Fibroblast of peridontal ligament (primary cell): Measurements from ENCODE around the gene BBS9.
"Not testable (repeated sequence)": the region's sequence is repeated elsewhere in the genome, so short reads cannot be mapped to it uniquely, and the experiment has no call there.

Source experiments
- DNase-seq: peaks from one replicate; pipeline ENCODE4 v3.0.0-alpha.2; 2010; ENCODE audit errors: extremely low read depth

BBS9 gene

DNA sequence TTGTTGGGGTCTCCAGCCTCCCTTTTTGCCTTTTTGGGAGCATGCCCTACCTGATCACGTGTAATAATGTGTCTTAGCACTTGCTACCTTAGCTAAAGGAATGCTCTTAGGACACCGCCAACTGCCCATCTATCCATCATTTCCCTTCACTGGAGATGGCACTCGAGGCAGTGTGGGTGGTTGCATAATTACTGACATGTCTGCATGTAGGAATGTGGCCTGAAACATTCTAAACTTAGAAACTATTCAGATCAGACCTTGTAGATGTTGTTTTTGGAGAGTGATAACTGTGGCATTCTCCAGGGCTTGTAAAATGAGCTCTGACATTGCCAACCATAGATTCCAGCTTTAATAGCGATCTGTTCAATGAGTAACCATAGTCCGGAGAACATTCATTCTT, 365.8 kb downstream of the BBS9 start:
- peak; percentile 77 for DNase-seq

DNA sequence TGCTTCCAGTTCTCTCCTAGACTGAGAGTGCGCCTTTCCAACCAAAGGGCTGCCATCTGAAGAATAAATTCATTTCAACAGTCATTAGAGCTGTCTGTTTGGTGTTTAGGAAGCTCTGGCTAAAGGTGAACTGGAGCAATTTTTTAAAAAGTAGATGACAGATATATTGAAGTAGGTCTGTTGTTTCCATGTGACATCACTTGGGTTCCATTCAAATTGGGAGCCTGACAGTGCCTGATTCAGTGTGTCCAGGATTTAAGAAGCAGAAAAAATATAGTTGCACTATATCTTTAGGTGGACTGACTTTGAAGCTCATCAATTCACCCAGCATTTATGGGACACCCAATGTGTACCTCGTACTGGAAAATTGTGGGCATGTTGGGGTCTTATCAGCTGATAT, 367.7 kb downstream of the BBS9 start:
- DNase-seq, result no peak

DNA sequence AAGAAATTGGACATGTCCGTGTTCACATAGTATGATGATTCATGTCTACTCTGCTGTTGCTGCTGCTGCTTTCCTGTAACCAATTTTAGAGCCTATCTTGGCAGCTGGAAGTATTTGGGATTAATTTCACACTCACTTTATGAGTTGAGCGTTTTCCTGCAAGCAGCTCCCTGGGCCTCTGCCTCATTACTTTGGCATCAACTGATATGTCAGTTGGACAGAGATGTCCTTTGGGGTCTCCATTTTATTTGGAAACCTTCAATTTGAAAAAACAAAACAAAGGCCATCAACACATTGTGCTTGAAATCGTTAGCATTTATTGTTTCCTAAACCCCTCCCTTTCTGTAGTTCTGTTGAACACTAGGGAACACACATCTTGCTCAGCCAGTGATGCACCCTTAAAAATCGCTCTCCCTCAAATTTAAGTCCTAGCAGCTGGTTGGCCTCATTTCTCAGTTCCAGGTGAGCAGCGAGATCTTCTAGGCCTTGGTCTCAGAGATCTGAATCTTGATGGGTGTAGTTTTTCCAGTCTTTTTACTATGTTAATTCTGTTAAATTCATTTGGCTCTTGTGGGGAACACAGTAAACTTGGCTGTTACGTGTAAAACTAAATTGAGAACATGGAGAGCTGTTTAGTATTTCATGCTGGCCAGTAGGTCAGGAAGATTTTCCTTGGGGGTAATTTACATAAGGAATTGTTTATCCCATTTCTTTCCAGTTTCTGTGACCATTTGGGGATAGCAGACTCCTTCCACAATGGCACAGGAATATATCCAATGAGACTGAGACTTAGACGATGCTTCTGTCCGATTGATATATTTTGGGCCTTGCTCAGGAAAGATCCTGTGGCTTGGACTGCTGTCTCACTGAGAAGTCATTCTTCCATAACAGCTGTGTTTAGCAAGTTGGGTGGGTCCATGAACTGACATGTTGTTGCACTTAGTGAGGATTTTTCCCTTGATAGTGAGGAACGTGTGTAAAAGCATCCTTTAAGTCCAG, 371.6 kb downstream of the BBS9 start:
- peak; percentile 26 for DNase-seq

DNA sequence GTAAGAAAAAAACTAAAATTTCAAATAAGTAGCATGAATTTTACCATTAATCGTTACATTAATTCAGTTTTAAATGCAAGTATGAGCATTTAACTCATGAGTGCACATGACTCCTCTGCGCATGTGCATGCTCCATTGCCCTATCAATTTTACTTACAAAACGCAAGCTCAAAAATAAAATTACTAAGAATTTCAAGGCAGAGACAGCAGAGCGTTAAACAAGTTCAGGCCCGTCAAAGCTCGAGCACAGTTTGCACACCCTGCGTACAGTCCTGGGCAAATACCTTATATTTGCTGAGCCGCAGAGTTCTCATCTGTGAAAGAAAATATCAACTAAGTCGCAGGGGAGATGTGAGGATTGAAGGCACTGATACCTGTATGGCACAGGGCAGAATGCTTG, 373.6 kb downstream of the BBS9 start:
- no peak for DNase-seq

DNA sequence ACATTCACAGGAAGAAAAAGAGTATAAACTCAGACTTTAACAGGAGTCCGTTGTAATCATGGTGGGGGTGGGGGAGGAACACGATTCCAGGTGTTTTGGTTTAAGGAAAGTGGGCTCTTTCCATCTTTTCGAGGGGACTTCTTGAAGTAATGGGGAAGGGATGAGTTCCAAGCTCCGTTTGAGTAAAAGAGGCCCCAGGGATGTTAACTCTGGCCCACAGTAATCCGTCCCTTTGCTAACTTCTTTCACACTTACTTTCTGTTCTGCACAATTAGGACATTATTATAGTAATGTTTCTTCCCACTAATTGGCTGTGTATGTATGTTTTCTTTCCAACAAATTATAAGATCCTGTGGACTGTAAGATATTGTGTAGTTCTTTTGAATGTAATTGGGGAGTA, 374.4 kb downstream of the BBS9 start:
- no peak for DNase-seq

DNA sequence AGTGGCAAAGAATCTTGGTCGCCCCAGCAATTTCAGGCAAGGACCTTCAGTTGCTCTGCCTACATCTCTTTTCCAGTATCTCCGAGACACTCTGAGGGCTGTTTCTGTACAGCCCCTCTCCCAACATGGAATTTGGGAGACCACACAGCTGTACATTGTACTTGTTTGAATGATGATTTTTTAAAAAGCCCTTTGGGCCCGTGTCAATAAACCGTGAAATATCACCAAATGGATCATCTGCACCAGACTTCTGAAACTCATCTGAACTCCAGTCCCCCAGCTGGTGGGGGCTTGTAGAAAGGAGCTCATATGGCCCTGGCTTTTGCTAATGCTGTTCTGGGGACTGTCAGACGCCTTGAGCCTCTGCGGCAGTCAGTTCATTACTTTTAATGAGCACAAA, 374.9 kb downstream of the BBS9 start:
- DNase-seq, result no peak

DNA sequence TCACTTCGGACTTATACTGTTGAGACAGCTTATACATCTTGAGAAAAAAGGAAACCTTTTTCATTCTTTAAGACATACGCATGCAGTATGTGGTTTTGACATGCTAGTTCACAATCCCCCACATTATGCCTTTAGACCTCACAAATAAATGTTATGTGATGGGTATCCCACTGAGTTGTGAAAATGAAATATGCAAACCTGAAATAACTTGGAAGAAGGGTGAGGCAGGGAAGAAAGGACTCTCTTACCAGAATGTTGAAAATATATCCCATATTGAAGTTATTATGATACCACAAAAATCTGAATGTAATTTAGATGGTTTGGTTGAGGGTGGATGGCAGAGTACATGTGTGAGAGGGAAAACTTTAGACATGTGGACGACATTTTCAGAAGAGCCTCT, 379.8 kb downstream of the BBS9 start:
- peak; percentile 68 for DNase-seq

DNA sequence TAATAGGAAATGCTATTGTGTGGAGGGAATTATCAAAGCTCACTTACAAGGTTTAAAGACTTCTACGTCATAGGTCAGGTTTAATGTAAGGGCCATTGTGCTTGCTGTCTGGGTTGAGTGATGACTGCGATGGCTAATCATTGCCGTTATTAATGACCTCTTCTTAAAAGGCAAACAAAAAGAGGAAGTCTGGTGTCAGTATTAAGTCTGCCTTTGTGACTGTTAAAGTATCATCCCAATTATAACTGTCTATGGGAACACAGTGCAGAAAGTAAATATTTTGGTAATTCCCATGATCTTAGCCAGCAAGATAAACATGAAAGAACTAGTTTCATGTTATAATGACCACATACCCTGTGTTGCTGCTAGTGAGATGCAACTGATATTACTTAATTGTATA, 382.4 kb downstream of the BBS9 start:
- no peak for DNase-seq

DNA sequence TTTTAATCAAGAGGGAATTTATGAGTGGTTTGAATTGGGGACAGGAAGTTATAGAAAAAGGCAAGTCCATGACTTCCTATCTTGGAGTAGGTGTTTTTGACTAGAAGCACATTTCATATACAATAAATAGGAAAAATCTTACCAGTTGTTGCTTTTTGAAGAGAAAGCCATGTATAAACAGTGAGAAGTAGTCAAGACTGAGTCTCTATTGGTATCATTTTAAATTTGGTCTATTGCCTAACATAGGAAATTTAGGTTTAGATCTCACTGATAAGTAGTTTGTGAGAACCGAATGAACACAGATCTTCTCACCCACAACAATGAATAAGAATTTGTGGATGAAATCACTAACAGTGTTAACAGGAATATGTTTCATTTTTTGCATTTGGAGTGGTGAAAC, 387.2 kb downstream of the BBS9 start:
- no peak for DNase-seq

DNA sequence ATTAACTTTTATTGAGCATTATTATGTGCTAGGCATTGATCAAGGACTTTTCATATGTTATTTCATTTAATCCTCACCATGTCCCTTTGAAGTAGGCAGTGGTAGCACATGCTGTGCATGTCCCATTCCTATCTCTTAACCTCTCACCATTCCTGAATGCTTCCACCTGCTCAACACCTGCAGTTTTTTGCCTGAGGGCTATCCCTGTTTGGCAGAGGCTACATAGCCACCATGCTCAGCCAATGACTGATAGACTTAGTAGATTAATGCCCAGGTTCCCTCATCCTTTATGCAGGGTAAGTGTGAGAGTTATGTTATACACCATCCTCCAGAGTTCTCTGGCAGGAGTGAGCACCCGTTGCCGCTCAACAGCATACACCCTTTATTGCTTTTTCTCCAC, 387.8 kb downstream of the BBS9 start:
- no peak for DNase-seq

DNA sequence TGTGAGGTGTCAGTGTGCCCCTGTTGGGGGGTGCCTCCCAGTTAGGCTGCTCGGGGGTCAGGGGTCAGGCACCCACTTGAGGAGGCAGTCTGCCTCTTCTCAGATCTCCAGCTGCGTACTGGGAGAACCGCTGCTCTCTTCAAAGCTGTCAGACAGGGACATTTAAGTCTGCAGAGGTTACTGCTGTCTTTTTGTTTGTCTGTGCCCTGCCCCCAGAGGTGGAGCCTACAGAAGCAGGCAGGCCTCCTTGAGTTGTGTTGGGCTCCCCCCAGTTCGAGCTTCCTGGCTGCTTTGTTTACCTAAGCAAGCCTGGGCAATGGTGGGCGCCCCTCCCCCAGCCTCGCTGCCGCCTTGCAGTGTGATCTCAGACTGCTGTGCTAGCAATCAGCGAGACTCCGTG, 397.6 kb downstream of the BBS9 start:
- not testable (repeated sequence) for DNase-seq

DNA sequence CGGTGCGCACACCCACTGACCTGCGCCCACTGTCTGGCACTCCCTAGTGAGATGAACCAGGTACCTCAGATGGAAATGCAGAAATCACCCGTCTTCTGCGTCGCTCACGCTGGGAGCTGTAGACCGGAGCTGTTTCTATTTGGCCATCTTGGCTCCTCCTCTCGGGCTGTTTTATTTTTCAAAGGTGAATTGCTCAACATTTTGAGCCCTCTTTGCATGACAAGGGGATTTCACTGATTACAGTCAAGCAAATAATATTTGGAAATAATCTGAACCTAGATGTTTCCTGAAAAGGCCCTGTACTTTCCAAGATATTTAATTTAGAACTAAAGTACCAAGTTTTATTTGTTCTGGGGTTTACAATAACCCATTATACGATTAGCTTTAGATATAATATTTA, 398.2 kb downstream of the BBS9 start:
- not testable (repeated sequence) for DNase-seq

DNA sequence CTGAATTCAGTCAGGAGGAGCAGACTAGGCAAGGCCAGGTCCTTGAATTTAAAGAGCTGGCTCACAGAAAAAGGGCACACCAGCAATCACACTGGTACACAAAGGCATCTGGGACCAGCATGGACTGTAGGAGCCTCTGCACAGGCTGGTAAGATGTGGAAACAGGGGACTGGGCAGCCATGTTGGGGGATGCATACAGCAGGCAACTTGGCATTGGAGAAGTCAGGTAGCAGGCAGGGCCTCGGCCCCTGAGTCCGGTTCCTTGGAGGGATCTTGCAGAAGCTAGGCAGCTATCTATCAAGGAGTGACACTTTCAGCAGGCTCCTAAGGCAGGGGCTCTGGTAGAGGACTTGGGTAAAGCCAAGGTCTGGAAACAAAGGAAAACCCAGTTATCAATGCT, 399.7 kb downstream of the BBS9 start:
- no peak for DNase-seq

DNA sequence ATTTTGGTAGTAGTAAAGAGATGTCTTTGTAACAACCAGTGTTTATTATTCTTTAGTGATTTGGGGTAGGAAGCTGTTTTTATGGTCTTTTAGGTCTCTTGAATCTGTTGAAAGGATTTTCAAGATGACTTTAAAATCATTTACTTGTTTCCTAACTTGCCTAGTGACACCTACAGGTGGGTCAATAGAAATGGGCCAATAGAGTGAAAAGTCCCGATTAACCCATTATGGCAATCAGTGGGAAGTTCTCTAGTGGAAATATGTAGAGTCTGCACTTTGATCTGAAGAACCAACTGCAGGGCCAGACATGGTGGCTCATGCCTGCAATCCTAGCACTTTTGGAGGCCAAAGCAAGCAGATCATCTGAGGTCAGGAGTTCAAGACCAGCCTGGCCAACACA, 401.3 kb downstream of the BBS9 start:
- DNase-seq, result peak; percentile 4

DNA sequence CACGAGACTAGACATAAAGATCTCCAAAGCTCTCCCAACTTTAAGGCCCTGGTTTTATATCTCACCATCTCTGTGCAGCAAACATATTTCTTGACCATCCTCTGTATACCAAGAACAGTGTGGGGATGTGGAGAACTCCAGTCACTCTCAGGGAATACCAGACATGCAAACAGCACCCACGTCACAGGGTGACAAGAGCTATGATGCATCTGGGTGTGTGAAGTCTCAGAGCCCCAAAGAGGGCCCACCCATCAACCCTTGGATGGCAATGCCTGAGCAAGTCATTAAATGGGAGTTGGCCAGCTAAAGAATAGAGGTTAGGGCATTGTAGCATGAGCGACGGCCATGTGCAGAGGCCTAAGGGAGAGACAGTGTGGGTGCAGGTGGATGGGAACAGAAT, 402.5 kb downstream of the BBS9 start:
- DNase-seq, result no peak

DNA sequence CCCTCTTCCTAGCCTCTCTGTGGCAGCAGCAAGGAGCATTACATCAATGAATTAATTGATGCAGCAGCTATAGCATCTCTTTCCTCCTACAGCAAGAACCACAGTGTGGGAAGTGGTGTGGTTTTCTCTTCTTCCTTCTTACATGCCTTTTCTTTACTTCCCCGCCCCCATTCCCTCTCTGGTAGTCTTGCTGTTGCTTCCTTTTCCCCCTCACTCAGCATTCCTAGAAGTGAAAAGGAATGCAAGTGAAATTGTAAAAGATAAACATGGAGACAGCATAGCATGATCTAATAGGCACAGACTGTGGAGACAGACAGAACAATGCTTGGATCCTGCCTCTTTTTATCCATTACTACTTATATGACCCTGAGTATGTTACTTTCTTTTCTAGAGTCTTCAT, 405.5 kb downstream of the BBS9 start:
- peak; percentile 34 for DNase-seq

DNA sequence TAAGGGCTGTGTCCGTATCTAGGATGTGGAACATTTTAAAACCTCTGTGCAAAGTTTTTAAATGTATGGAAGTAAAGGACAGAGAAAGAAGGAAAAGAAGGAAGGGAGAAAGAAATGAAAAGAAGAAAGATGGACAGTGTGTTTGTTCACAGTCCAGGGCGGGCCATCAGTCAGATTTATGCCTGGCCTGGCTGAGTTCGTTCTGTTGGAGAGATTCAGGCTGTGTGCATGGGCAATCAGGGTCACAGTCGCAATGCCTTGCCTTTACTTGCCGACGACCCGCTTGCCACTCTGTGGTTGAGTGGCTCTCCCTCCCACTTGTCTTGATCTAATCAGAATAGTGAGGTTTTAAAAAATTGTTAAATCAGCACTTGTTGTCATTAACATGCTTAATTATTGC, 406.6 kb downstream of the BBS9 start:
- no peak for DNase-seq

DNA sequence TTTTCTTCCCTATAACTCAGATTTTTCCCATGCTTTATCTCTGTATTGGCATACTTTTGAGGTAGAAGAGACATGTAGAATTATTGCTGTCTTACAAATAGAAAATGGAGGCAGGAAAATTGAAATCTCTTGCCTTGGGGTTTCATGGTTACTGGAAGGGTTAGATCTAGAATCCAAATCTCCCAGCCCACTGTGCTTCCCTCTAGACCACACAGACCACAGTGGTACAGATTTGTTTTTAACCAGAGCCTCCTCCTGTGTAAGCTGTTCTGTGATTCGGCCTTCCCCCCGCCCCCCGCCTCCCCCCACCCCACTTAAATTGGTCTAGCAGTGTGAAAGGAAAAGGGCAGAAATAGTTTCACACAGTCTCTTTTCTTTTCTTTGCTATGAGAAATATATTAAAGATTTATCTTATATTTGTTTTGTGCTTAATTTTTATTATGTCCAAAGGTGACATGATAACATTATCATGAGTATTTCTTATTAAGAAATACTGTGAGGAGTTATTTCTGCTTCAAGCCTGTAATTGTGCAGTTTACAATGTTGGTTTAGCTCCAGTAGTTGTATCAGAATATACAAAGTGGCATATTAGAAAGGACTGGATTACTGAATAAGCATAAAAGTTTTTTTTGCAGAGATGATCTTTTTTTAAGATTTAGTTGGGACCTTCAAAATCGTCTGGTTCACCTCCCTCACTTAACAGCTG, 407.2 kb downstream of the BBS9 start:
- no peak for DNase-seq

DNA sequence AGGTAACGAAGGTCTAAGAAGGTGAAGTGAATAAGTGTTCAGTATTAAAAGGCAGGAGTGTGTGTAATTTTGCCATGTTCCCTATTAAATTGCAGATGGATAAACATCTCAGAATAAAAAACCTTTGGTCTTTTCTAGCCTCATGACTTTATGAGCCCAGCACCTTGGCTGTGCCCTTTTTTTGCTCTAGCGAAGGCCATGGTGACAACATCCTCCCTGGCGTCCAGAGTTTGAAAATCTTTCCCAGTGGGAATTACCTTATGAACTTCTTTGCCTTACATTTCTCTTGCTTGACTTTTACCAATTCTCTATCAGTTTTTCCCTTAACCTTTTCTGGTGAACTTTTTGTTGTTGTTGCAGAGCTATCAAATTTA, 407.7 kb downstream of the BBS9 start:
- no peak for DNase-seq

DNA sequence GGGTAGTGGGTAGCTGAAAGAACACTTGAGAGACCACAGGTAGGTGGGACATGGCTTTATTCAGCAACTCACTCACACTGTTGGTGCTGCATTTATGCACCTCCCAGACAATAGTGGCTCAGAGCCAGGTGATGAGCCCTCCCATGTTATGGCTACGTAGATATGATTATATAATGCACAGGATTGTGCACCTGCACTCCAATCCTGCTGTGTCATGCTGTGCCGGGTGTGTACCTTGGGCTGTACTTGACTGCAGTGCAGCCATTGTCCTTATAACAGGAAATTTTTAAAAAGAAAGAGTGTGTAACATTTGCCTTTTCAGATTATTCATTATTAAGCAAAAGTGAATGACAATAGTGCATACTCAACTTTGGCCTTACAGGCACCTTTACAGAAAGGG, 409.8 kb downstream of the BBS9 start:
- no peak for DNase-seq

DNA sequence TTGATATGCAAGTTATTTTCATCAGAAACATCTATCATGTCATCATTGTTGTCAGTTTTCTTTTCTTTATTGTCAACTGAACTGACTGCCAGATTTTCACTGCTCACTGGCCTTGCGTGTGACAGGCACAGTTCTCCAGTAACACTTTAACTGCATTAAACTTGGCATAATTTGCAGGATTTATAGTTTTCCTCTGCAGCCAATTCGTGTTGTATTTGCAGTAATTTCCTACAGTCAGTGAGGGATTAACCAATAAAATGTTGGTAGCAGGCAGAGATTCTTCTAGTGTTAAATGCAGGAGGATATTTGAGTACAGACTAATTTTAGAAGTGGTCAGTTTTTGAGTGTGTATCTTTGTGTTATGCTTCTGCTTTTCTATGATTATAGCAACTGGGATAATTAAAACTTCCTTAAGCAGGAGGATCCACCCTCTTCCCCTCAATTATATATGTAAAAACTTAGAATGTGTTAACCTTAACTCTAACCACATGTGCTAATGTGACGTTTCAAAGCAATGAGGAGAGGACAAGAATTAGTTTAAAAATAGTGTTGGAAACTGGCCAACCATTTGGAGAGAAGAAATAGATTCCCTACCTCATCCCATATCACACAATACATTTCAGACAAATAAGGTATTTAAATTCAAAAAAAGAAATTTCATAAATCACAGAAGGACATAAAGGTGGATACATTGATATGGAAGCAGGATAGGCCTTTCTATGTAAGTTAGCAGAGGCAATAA, 410.5 kb downstream of the BBS9 start:
- DNase-seq, result no peak

DNA sequence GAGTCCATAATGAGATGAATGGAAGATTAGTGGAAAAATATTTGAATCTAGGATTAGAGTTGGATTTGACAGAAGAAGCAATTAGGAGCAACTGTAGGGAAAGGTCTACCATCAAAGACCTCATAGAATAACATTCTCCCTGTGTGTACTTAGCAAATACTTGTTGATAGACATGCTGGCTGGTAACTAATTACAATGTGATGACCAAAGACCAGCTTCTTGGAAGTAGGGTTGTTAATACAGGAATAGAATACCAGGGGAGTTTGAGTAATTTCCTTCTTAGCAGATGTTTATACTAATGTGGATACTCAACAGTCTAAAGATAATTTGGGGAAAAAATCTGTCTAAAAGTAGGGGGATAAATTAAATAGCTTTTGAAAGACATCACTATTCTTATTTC, 418.5 kb downstream of the BBS9 start:
- peak; percentile 41 for DNase-seq

DNA sequence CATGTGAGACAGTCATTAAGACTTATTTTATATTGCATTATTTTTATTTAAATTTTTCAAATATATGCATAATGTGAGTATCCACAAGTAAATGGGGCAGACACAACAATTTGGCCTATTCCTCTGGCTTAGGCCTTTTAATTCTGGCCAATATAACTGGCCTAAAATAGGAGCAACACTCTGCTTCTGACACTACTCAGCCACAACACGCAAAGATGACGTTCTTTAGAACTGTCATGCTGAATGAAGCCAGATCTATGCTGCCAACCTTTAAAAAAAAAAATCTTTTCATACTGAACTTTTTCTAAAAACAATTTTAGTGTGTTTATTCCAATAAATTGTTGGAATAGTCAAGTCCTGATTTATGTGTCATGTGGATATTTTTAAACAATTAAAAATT, 421.0 kb downstream of the BBS9 start:
- DNase-seq, result no peak
